HG02970 (cell line): ENCODE data around the gene MLLT10.

Source experiments
- ATAC-seq: cut with Tn5 transposase; IDR thresholded peaks from one replicate; pipeline ENCODE4 v1.9.1; 2021; ENCODE audit warnings: mild to moderate bottlenecking, moderate library complexity, moderate number of reproducible peaks; ENCODE audit not compliant: unreplicated experiment, low FRiP score

Gene MLLT10

GRCh38 chr10:21722209-21722608 is 188.2 kb downstream of the MLLT10 start:
- ATAC-seq: no peak

GRCh38 chr10:21724020-21724589 is 190.1 kb downstream of the MLLT10 start:
- no peak for ATAC-seq

GRCh38 chr10:21724687-21725367 is 190.8 kb downstream of the MLLT10 start:
- ATAC-seq: peak; percentile 86

DNA sequence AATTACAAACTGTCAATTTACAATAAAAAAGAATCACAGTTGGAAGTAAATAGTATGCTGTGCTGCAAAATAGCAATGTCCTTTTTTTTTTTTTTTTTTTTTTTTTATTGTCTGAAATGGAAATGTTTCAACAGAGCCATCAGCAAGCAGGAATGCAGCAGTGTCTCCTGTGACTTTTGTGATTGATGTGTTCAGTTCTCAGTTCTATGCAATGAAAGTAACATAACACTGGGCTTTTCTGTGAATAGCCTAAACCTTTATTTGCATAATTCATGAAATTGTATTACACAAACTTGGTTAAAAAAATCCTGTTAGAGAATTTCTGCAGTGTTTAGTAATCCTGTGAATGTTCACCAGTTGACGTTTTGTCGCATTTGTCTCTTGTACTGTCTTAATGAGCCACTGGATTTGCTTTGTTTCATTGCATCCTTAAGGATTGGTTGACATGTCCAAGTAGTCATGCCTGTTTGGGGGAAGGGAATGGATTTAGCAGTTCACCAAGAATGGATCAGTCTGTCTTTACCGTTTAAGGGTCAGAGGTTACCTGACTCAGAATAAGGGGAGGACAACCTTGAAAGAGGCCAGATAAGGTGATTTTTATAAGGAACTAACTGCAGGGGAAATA is 192.7 kb downstream of the MLLT10 start:
- no peak for ATAC-seq

DNA sequence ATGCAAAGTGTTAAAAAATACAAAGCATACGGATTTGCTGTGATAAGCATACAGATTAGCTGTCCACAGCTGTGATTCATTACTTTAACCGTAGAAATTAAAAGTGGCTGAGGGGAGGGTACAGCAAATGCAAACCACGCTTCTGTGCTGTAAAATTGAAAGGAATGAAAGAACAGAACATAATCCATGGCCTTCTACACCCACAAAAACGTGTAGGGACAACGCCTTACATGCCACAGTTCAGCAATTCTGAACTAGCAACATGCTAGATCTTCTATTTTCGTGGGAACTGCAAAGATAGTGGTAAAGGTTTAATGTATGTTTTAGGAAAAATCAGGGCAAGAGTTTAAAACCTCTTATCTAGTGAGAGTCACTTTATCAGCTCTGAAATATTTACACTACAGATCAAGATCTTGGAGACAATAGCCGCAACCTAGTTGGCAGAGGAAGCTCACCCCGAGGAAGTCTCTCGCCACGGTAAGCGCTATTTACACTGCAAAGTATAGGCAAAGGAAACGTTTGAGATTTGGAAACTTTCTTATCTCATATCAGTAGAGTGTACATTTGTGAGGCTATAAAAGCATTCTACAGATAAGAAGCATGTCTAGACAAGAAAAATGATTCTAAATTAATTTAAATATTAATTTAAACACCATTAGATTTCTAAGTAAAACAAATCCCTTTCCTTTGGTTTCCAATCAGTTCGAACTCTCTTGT is 193.6 kb downstream of the MLLT10 start:
- ATAC-seq: no peak

DNA sequence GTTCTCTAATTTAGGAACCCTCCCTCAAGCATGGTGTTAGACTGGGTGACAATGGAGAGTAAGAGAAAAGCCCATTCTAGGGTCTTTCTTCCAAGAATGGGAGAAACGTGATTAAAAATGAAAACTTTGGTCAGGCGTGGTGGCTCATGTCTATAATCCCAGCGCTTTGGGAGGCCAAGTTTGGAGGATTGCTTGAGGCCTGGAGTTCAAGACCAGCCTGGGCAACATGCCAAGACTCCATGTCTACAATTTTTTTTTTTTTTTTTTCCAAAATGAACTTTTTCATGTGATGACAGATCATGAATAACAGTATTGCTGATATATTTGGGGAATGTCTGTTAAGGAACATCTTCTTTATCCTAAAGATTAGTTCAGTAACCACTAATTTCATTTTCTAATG is 194.6 kb downstream of the MLLT10 start:
- ATAC-seq: no peak

DNA sequence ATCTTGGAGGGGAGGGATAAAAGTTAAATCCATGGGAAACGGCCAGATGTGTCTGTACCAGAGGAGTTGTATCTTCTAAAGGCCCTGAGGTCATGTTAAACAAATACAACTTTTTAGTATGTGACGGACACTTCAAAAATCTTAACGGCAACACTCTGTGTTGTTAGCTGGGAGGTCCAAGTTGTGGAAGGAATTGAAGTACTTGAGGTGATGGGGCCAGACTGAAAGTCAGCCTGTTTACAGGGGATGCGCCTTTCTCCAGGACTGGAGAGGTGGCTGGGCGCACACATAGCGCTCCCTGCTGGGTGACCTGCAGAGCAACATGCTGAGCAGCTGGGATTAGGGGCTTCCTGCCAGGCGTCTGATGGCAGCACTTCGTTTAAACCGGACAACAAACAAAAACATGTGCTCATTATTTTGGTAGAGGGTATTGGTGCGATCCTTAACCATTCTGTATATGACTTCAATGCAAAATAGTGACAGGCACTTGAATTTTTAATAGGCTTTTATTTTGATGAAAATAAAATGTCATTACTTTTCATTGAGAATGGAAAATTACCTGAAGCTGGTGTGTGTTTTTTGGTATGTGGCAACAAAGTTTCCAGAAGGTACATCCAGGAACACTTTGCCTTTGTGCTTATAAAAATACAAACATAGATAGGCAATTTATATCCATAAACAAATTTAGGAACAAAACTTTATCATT is 198.2 kb downstream of the MLLT10 start:
- ATAC-seq: no peak

DNA sequence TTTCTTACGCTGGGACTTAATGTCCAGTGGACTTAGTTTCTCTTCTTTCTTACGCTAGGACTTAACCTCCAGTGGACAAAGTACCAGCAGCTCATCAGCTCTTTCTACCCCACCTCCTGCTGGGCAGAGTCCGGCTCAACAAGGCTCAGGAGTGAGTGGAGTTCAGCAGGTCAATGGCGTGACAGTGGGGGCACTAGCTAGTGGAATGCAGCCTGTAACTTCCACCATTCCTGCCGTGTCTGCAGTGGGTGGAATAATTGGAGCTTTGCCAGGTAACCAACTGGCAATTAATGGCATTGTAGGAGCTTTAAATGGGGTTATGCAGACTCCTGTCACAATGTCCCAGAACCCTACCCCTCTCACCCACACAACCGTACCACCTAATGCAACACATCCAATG is 199.7 kb downstream of the MLLT10 start:
- ATAC-seq: no peak

DNA sequence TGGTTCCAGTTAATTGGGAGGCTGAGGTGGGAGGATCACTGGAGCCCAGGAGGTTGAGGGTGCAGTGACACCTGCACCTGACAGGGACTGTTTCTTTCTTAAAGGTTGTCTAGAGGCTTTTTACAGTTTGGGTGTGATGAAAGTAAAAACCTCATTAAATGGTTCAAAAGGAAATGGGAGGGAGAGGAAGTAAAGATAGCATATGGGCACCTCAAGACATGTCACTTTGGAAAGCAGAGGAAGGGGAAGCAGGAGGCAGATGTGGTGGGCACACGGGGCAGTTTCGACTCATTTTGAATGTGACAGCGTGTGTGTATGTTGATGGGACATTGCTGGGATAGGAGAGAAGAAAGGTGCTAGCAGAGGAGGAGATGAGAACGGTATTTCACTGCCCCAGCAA is 203.1 kb downstream of the MLLT10 start:
- ATAC-seq: no peak

DNA sequence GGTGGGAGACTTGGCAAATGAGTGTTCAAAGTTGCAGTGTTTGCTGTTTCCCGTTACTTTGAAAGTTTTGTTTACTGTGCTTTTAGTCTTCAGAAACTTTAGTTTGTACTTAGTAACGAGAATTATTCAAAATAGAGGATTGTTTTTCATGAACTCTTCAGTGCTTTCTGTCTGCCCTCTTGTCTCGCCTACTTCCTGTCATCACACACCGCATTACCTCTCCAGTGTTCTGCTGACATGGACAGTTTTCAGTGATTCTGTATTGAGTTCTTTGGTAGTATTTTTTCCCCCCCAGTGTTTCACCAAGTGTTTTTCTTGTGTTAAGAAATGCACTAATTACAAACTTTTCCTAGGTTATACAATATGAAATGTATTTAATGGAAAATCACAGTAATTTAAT is 207.0 kb downstream of the MLLT10 start:
- ATAC-seq: no peak

DNA sequence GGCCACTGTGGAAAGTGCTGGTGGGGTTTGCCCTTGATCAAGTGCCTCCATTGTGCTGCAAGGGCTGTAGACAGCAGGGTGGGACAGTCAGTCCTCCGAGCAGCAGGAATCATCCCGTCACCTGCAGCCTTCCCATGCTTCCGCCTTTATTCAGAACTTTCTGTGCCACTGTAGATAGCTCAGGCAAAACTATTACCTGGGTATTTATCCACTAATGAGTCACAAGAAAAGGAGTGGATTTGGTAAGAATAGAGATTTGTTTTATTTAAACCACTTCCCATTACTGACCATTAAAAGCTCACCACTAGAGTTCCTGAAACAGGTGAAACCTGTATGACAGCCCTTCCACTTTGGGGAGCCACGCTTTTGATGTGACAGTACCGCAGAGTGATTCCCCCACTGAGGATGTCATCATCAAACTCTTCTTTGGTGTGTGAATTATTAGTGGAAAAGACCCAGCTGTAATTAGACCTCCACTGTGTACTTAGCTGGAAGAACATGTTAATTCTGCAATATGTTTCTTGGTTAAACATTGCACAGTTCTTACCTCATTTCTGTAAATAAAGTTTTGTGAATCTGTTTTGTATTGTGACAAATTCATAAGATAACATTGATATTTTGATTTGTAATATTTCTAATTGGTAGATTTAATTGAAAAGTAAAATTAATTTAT is 208.8 kb downstream of the MLLT10 start:
- ATAC-seq: no peak

- no peak for ATAC-seq
These were observed 210.2 kb downstream of the MLLT10 start for GRCh38 chr10:21744223-21744622.

- ATAC-seq: no peak
These were observed 212.1 kb downstream of the MLLT10 start for GRCh38 chr10:21746118-21746517.

DNA sequence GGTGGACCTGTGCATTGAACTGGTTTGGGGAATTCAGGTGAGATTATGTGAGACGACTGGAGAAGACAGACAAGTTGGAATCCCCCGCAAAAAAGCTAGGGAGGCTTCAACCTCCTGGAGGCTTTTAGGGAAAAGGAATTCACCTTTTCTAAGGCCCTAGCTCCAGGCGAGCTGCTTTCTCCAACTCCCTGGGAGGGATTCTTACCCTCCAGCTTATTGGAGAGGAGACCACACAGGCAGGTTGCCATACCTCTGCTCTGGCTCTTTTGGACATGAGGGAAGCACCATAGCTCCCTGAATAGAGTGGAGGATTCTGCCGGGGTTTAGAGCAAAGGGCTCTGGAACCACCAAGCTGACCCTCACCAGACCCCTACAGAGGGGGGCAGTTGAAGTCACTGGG is 213.8 kb downstream of the MLLT10 start:
- no peak for ATAC-seq

- ATAC-seq: no peak
These were observed 215.8 kb downstream of the MLLT10 start for GRCh38 chr10:21749788-21750187.

- ATAC-seq: no peak
These were observed 216.4 kb downstream of the MLLT10 start for GRCh38 chr10:21750424-21750823.

GRCh38 chr10:21751341-21752310 is 217.6 kb downstream of the MLLT10 start:
- no peak for ATAC-seq

DNA sequence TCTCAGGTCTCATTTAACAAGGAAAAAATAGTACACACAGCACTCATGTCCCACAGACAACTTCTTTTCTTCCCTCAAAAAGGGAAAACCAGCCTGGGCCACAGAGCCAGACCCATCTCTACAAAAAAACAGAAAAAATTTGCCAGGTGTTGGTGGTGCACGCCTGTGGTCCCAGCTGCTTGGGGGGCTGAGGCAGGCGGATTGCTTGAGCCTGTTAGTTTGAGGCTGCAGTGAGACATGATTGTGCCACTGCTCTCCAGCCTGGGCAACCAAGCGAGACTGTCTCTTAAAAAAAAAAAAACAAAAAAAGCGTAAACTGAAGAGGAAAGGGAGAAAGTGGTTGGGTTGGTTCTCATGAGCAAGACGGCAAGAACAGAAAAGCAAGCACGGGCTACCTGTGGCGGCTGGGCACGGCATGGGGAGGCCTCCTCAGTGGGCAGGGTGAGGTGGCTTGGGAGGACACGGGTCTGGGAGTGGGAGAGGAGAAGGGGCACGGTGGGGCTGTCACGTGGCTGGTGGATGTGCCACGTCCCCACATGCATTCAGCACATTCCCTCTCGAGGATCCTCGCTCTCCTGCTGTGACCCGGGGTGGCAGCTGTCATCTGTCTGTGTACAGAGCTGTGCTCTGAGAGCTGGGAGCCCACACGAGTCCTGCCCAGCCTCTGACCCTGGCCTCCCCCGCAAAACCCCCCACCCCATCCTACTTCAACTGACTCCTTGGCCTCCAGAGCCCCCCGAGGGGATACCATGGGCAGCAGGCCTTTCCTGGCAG is 219.7 kb downstream of the MLLT10 start:
- no peak for ATAC-seq
